HepG2 (cell line): ENCODE measurements around the gene SLC25A19. TPM values are rescaled to one million over a fixed set of nuclear protein-coding genes. Genes with fewer than 3 reads are reported as not detected.

ENCODE experiments used
- CC2D1A ChIP-seq: sonication (generic); formaldehyde crosslinking; IDR thresholded peaks from 2 replicates; pipeline ENCODE4 v1.8.1; 2023; ENCODE audit warnings: mild to moderate bottlenecking, missing genetic modification reagents
- CCAR2 ChIP-seq: fragments of 200-400 bp; formaldehyde crosslinking; optimal IDR thresholded peaks from 2 replicates; pipeline ENCODE3; 2018; ENCODE audit warnings: low read depth, mild to moderate bottlenecking, low read length, moderate library complexity
- FOSL2 ChIP-seq: sonication (generic); formaldehyde crosslinking; IDR thresholded peaks from 2 replicates; pipeline ENCODE4 v1.4.0; 2020; ENCODE audit warnings: missing genetic modification reagents
- HIC2 ChIP-seq: sonication (generic); formaldehyde crosslinking; IDR thresholded peaks from 2 replicates; pipeline ENCODE4 v1.9.0; 2022; ENCODE audit warnings: low read depth, missing genetic modification reagents
- HNF4G ChIP-seq, 2 experiments: sonication (generic) in 1 of 2; formaldehyde crosslinking in 1 of 2; IDR thresholded peaks; 2 replicates each; pipeline versions ENCODE4 v1.4.0 to v1.6.1; 2011 to 2020; ENCODE audit warnings: borderline replicate concordance in 2 of 2, low read depth in 2 of 2, mild to moderate bottlenecking in 2 of 2, low read length in 1 of 2, missing genetic modification reagents in 1 of 2, moderate library complexity in 1 of 2
- MEF2D ChIP-seq: sonication (generic); formaldehyde crosslinking; IDR thresholded peaks from 2 replicates; pipeline ENCODE4 v1.5.1; 2020; ENCODE audit warnings: mild to moderate bottlenecking, missing genetic modification reagents
- NFIB ChIP-seq: sonication (generic); formaldehyde crosslinking; IDR thresholded peaks from 2 replicates; pipeline ENCODE4 v1.9.0; 2021; ENCODE audit warnings: missing genetic modification reagents, mild to moderate bottlenecking, borderline replicate concordance
- NFYB ChIP-seq: sonication (generic); formaldehyde crosslinking; IDR thresholded peaks from 2 replicates; pipeline ENCODE4 v1.4.0; 2020; ENCODE audit warnings: missing genetic modification reagents
- YY1 ChIP-seq: IDR thresholded peaks from 2 replicates; pipeline ENCODE4 v1.6.1; 2011; ENCODE audit warnings: low read length, low read depth, moderate library complexity, mild to moderate bottlenecking; ENCODE audit not compliant: insufficient read depth, insufficient replicate concordance
- ZNF121 ChIP-seq: sonication (generic); formaldehyde crosslinking; IDR thresholded peaks from 2 replicates; pipeline ENCODE4 v1.5.0; 2020; ENCODE audit warnings: mild to moderate bottlenecking, missing genetic modification reagents
- ZNF232 ChIP-seq: sonication (generic); formaldehyde crosslinking; IDR thresholded peaks from 2 replicates; pipeline ENCODE4 v1.4.0; 2020; ENCODE audit warnings: missing genetic modification reagents, borderline replicate concordance
- ZNF513 ChIP-seq: sonication (generic); formaldehyde crosslinking; conservative IDR thresholded peaks from 2 replicates; pipeline ENCODE4 v1.5.0; 2020; ENCODE audit warnings: missing genetic modification reagents
- ZNF674 ChIP-seq: sonication (generic); formaldehyde crosslinking; IDR thresholded peaks from 2 replicates; pipeline ENCODE4 v1.5.0; 2020; ENCODE audit warnings: low read depth, mild to moderate bottlenecking, missing genetic modification reagents
- polyA plus RNA-seq, 8 experiments: library from polyadenylated mRNA; depleted of rRNA in 3 of 8; stranded (reverse) in 7 of 8; unstranded in 1 of 8; fragments of >200 nt; fragmentation: Illumina TruSeq in 4 of 8; extraction: Trizol in 4 of 8; gene quantifications; 2 replicates each; pipeline versions ENCODE4 v1.2.1 to v1.2.3, GENCODE V29; 2011 to 2016; ENCODE audit warnings: low read depth in 4 of 8, missing spikeins in 1 of 8, mixed read lengths in 1 of 8; ENCODE audit not compliant: insufficient read depth in 1 of 8
- total RNA-seq, 5 experiments: library from RNA; depleted of rRNA; stranded (reverse); fragments of >200 nt; fragmentation: Illumina TruSeq; extraction: Trizol; gene quantifications; 2 replicates each; pipeline ENCODE4 v1.2.3, GENCODE V29; 2016; ENCODE audit warnings: low read depth in 1 of 5
- TF ChIP-seq, protein P1 (sequence below): fragments of 450-650 bp; IDR thresholded peaks from 2 replicates; pipeline ENCODE4 v1.6.1; 2017; ENCODE audit warnings: mild to moderate bottlenecking
- TF ChIP-seq, protein P2 (sequence below): sonication (generic); formaldehyde crosslinking; IDR thresholded peaks from 2 replicates; pipeline ENCODE4 v1.4.0; 2020; ENCODE audit warnings: missing genetic modification reagents
- TF ChIP-seq, protein P3 (sequence below): sonication (generic); formaldehyde crosslinking; IDR thresholded peaks from 2 replicates; pipeline ENCODE4 v1.4.0; 2020; ENCODE audit warnings: mild to moderate bottlenecking, missing genetic modification reagents
- TF ChIP-seq, protein P4 (sequence below): sonication (generic); formaldehyde crosslinking; IDR thresholded peaks from 2 replicates; pipeline ENCODE4 v1.5.0; 2020; ENCODE audit warnings: mild to moderate bottlenecking, missing genetic modification reagents

Gene SLC25A19
- total and polyA plus RNA-seq, 2 of the 13 experiments (the other 11 are each of a cell fraction or from before 2014, with no cell fraction given): 24.4 to 41.4 TPM

- TF ChIP-seq HIC2 (CRISPR knock-in tag) (peak; percentile 64), ZNF674 (CRISPR knock-in tag) (no peak), NFIB (CRISPR knock-in tag) (no peak), ZNF121 (CRISPR knock-in tag) (0 out of 2 replicates have a peak, but pooled peaks have one; percentile 42), CCAR2 (no peak), ZNF513 (no peak), FOSL2 (no peak), CC2D1A (CRISPR knock-in tag) (0 out of 2 replicates have a peak, but pooled peaks have one; percentile 24), NFYB (no peak), HNF4G (IDR thresholded peaks at IDR 0.05; ENCODE audit: borderline replicate concordance, low read depth, low read length) (peak; percentile 99), HNF4G (CRISPR knock-in tag; IDR thresholded peaks at IDR 0.05; ENCODE audit: borderline replicate concordance, low read depth) (peak; percentile 94), ZNF232 (CRISPR knock-in tag) (no peak), YY1 (peak; percentile 52), MEF2D (CRISPR knock-in tag) (peak; percentile 78; the same call in 1 of the 2 replicates)
- TF ChIP-seq, protein P1, sequence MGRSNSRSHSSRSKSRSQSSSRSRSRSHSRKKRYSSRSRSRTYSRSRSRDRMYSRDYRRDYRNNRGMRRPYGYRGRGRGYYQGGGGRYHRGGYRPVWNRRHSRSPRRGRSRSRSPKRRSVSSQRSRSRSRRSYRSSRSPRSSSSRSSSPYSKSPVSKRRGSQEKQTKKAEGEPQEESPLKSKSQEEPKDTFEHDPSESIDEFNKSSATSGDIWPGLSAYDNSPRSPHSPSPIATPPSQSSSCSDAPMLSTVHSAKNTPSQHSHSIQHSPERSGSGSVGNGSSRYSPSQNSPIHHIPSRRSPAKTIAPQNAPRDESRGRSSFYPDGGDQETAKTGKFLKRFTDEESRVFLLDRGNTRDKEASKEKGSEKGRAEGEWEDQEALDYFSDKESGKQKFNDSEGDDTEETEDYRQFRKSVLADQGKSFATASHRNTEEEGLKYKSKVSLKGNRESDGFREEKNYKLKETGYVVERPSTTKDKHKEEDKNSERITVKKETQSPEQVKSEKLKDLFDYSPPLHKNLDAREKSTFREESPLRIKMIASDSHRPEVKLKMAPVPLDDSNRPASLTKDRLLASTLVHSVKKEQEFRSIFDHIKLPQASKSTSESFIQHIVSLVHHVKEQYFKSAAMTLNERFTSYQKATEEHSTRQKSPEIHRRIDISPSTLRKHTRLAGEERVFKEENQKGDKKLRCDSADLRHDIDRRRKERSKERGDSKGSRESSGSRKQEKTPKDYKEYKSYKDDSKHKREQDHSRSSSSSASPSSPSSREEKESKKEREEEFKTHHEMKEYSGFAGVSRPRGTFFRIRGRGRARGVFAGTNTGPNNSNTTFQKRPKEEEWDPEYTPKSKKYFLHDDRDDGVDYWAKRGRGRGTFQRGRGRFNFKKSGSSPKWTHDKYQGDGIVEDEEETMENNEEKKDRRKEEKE: no peak
- TF ChIP-seq, protein P2, sequence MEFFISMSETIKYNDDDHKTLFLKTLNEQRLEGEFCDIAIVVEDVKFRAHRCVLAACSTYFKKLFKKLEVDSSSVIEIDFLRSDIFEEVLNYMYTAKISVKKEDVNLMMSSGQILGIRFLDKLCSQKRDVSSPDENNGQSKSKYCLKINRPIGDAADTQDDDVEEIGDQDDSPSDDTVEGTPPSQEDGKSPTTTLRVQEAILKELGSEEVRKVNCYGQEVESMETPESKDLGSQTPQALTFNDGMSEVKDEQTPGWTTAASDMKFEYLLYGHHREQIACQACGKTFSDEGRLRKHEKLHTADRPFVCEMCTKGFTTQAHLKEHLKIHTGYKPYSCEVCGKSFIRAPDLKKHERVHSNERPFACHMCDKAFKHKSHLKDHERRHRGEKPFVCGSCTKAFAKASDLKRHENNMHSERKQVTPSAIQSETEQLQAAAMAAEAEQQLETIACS: no peak
- TF ChIP-seq, protein P3, sequence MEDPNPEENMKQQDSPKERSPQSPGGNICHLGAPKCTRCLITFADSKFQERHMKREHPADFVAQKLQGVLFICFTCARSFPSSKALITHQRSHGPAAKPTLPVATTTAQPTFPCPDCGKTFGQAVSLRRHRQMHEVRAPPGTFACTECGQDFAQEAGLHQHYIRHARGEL: no peak
- TF ChIP-seq, protein P4, sequence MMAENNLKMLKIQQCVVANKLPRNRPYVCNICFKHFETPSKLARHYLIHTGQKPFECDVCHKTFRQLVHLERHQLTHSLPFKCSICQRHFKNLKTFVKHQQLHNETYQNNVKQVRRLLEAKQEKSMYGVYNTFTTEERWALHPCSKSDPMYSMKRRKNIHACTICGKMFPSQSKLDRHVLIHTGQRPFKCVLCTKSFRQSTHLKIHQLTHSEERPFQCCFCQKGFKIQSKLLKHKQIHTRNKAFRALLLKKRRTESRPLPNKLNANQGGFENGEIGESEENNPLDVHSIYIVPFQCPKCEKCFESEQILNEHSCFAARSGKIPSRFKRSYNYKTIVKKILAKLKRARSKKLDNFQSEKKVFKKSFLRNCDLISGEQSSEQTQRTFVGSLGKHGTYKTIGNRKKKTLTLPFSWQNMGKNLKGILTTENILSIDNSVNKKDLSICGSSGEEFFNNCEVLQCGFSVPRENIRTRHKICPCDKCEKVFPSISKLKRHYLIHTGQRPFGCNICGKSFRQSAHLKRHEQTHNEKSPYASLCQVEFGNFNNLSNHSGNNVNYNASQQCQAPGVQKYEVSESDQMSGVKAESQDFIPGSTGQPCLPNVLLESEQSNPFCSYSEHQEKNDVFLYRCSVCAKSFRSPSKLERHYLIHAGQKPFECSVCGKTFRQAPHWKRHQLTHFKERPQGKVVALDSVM (CRISPR knock-in tag): no peak; the same call in 1 of the 2 replicates
These were observed 19.7 kb upstream of the SLC25A19 start (continued) for GRCh38 chr17:75308732-75309629.
